NCI-H1092 (cell line): ENCODE results near the gene CCNA1.

Experiments used
- DNase-seq: peaks from one replicate; lab custom pipeline; 2025; lab: John Stamatoyannopoulos, UW

Gene CCNA1

DNA sequence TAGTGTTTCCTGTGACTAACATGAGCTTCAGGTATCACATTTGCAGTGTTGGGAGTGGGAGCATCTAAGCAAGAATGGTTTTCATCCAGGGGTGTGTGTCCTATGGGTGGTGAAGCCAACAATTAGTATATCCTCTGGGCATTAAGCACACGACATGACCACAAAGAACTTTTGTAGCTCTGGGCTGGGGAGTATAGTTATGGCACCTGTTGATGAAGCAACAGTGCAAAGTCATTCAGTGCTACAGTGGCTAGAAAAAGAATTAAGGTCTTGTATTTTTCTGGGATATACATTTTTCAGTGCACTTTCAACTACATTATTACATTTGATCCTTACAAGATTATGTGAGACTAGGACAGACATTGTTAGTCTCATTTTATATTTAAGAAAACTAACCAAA is 21.8 kb downstream of the CCNA1 start:
- DNase-seq, result no peak

DNA sequence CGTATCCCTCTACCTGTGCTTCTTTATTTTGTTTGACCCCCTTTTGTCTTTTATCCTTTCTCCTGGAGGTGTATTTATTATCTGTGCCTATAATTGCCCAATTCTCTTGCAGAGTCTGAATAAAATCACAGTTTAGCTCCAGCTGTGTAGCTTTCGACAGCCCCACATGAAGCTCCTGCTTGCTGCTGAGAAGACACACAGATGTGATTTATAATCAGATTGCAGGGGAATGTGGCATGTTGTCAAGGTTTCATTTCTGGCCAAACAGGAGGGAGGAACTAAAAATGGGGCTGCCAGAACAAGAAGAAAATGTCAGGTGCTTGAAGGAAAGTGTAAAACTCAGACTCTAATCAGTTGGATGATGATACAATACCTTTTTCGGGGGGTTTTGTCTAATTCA is 22.7 kb downstream of the CCNA1 start:
- no peak for DNase-seq

DNA sequence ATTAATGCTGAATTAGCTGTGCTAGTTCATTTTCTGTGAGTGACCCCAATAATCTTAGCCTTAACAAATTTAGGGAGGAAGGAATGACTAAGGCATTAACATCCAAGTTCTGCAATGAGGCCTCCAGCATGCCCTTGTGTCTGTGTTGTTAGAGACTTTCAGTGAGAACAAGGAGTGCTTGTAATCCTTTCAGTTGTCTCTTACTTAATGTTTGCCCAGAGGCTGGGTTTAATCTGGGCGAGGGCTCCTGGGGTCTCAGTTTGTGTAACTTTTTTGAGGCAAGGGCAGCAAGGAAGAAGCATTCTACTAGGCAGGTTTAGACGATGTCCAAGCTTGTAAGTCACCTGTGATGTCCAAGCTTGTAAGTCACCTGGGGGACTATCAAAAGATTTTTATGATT is 24.3 kb downstream of the CCNA1 start:
- no peak for DNase-seq

DNA sequence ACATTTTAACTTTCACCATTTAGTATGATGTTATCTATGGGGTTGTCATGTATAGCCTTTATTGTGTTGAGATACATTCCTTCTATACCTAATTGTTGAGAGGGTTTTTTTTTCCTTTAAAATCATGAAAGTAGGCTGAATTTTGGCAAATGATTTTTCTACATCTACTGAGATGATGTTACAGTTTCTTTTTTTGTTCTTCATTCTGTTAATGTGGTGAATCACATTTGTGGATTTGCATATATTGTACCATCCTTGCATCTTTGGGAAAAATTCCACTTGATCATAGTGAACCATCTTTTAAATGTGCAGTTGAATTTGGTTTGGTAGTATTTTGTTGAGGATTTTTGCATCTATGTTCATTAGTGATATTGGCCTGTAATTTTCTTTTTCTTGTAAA is 29.2 kb downstream of the CCNA1 start:
- DNase-seq, result no peak

DNA sequence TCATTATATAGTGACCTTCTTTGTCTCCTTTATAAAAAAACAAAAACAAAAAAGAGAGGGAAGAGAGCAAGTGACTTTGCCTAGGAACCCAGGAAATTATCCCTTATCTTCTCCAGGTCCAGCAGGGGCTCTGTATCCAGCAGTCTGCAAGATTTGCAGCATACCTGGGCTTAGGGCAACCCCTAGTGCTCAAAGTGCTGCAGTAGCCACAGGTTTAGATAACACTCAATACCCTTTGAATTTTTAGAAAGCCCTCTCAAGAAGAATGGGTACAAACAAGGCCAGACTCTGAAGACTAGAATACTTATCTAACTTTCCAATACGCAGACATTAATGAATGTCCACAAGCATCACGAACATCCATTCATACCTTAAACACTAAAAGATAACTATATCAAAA is 43.2 kb downstream of the CCNA1 start:
- no peak for DNase-seq

DNA sequence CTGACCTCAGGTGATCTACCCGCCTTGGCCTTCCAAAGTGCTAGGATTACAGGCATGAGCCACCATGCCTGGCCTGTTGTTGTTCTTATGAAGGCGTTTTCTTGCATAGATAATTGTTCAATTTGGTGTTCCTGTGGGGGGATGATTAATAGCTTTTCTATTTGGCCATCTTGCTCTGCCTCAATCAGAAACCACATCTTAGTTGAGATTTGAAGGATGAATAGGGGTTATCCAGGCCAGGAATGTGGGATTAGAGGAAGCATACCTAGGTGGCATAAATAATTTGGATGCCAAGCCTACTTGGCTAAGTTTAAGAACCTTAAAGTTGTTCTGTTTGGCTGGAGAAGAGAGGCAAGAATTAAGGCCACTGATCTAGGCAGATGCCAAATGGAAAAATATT is 44.4 kb downstream of the CCNA1 start:
- DNase-seq, result no peak

DNA sequence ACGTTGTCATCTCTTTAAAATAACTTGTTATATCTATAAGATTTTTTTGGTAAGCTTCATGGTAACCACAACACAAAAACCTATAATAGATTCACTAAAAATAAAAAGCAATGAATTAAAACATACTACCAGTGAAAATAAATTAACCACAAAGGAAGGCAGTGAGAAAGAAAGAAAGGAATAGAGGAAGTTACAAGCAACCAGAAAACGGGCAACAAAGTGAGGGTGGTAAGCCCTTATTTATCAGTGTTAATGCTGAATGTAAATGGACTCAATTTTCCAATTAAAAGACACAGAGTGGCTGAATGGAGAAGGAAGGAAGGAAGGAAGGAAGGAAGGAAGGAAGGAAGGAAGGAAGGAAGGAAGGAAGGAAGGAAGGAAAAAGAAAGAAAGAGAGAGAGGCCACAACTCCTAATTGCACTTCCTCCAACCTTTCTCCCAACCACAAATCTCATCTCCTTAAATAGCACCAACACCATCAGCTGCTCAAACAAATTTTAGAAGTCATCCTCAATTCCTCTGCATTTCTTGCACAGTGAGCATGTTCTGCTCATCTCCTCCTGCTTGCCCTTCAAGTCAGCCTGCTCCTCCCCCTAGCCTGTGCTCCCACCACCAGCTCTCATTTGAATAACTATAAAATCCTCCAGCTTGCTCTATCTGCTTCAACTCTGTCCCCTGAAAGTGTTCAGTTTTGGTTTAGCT is 48.6 kb downstream of the CCNA1 start:
- no peak for DNase-seq

DNA sequence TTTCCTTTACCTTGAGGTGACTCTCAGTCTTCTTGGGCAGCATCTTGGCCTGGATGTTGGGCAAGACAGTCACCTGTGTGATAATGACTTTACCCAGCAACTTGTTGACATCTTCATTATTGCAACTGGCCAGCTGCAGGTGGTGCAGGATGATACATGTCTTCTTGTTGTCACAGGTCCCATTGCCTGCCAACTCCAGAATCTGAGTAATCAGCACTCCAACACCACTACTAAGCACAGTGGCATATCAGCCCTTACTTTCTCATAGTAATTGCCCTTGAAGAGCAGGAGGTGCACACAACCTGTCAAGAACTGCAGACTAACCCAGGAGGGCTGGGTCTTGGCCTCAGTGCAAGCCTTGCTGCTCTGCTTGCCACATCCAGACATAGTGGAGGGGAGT is 57.8 kb downstream of the CCNA1 start:
- no peak for DNase-seq
